B cell (primary cell): Measurements from ENCODE around the gene SIAH2.

ENCODE experiments used
- EZH2 ChIP-seq: IDR thresholded peaks from 2 replicates; pipeline ENCODE4 v1.6.1; 2012; ENCODE audit warnings: borderline replicate concordance, low read depth, mild to moderate bottlenecking, moderate library complexity, low read length; ENCODE audit not compliant: insufficient read depth, poor library complexity, severe bottlenecking
- TF ChIP-seq, protein P1 (sequence below): fragments of 200-600 bp; IDR thresholded peaks from one replicate; pipeline ENCODE4 v1.8.0; 2022; ENCODE audit warnings: antibody characterized with exemption, mild to moderate bottlenecking

DNA sequence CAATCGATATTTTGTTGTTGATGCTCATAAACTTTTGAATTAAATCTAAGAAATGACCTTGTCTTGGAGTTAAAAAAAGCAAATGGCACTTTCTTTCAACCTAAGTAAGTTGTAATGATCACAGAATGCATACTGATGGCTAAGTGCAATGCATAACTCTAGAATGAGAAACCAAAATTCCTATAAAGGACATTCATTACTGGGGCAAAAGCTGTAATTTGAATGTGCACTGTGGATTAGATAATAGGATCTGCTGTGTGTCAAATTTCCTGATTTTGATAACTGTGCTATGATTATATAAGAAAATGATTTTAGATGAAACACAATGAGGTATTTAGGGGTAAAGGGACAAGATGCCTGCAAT is 14.3 kb downstream of the SIAH2 start:
- TF ChIP-seq, protein P1, sequence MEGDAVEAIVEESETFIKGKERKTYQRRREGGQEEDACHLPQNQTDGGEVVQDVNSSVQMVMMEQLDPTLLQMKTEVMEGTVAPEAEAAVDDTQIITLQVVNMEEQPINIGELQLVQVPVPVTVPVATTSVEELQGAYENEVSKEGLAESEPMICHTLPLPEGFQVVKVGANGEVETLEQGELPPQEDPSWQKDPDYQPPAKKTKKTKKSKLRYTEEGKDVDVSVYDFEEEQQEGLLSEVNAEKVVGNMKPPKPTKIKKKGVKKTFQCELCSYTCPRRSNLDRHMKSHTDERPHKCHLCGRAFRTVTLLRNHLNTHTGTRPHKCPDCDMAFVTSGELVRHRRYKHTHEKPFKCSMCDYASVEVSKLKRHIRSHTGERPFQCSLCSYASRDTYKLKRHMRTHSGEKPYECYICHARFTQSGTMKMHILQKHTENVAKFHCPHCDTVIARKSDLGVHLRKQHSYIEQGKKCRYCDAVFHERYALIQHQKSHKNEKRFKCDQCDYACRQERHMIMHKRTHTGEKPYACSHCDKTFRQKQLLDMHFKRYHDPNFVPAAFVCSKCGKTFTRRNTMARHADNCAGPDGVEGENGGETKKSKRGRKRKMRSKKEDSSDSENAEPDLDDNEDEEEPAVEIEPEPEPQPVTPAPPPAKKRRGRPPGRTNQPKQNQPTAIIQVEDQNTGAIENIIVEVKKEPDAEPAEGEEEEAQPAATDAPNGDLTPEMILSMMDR = no peak
- no peak for TF ChIP-seq EZH2
